Vagina (tissue), 2 donors: Measurements from ENCODE around the gene AVPR1B.

ENCODE experiments used
- CTCF ChIP-seq, 3 experiments: fragments of 450-650 bp in 2 of 3; fragments of 200-600 bp in 1 of 3; sonication (generic) in 1 of 3; IDR thresholded peaks; one replicate each; pipeline ENCODE4 v1.5.1; 2017 to 2019; ENCODE audit warnings: antibody characterized with exemption in 3 of 3, mild to moderate bottlenecking in 2 of 3, moderate library complexity in 2 of 3
- POLR2A ChIP-seq, 2 donors: fragments of 450-650 bp; IDR thresholded peaks; one replicate each; pipeline ENCODE4 v1.6.1; 2017; ENCODE audit warnings: antibody characterized with exemption in 2 of 2, mild to moderate bottlenecking in 2 of 2, moderate library complexity in 2 of 2
- POLR2AphosphoS5 ChIP-seq, 2 donors: sonication (generic); formaldehyde crosslinking; IDR thresholded peaks; one replicate each; pipeline ENCODE4 v1.9.0; 2017; ENCODE audit warnings: antibody characterized with exemption in 2 of 2, mild to moderate bottlenecking in 2 of 2, low read depth in 1 of 2; ENCODE audit not compliant: insufficient read depth in 1 of 2

- TF ChIP-seq CTCF (IDR thresholded peaks at IDR 0.05) = no peak
- TF ChIP-seq POLR2AphosphoS5 (IDR thresholded peaks at IDR 0.05; ENCODE audit: insufficient read depth in 1 of 2, low read depth in 1 of 2) = no peak
- no peak for TF ChIP-seq POLR2A (IDR thresholded peaks at IDR 0.05)
Observed at GRCh38 chr1:206087091-206087490, 30.1 kb downstream of the AVPR1B start.
